ENCODE measurements around the gene LAMP5.

DNA sequence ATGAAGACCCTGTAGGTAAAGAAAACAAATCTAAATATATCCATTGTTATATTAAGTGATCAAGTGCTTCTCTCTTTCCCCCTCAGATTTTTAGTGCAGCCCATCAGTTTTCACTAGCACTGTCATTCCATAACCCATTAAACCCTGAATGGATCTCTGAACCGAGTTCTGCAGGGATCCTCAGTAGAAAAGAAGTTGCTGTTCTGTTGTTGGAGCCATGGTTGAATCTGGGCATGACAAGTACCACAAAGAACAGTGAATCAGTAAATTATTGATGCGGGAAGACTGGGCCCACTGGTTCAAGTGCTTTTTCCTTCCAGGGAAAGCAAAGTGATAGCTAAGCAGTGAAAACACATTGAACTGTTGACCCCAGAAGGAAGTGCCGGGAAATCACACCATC, 60.4 kb downstream of the LAMP5 start:
- TF ChIP-seq POLR2A (IDR thresholded peaks at IDR 0.05; ENCODE audit: low read length) (no peak), GATA1 (IDR thresholded peaks at IDR 0.05; ENCODE audit: low read depth, low read length) (no peak)

Data from erythroblast (primary cell).